ENCODE results near the gene ANO9.

DNA sequence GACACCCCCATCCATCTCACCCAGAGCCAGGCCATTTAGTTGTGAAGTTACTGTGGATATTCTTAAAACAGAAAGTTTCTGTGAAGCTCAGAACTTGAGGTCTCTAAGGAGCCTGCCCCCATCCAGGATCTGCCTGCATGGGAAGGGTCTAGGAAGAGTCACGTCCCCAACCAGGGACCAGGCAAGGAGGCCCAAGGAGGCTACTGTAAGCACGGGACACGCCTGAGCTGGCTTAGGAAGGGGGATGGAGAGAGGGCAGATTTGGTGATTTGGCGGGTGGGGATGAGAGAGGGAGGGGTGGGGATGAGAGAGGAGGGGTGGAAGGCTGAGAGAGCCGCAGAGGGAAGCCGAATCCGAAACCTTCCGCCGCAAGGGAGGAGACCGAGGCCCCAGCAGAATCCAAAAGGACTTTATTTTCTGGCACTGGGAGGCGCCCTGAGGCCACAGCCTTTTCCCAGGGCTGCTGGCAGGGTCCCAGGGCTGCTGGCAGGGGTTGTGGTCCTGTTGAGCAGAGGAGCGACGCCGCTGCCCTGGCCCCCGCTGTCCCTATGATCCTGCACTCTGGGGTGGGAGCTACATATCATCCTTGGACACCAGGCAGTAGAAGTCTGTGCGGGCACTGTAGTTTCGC is 36.4 kb downstream of the ANO9 start:
- TF ChIP-seq, protein P1, sequence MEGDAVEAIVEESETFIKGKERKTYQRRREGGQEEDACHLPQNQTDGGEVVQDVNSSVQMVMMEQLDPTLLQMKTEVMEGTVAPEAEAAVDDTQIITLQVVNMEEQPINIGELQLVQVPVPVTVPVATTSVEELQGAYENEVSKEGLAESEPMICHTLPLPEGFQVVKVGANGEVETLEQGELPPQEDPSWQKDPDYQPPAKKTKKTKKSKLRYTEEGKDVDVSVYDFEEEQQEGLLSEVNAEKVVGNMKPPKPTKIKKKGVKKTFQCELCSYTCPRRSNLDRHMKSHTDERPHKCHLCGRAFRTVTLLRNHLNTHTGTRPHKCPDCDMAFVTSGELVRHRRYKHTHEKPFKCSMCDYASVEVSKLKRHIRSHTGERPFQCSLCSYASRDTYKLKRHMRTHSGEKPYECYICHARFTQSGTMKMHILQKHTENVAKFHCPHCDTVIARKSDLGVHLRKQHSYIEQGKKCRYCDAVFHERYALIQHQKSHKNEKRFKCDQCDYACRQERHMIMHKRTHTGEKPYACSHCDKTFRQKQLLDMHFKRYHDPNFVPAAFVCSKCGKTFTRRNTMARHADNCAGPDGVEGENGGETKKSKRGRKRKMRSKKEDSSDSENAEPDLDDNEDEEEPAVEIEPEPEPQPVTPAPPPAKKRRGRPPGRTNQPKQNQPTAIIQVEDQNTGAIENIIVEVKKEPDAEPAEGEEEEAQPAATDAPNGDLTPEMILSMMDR (IDR thresholded peaks at IDR 0.05) = no peak
- TF ChIP-seq POLR2A (IDR thresholded peaks at IDR 0.05) = no peak

Measured in stomach (tissue), 4 donors.